Measurements from ENCODE around the gene DAB1. TPM values are rescaled to one million over a fixed set of nuclear protein-coding genes. Genes with fewer than 3 reads are reported as not detected.

The DAB1 gene
- polyA plus RNA-seq, 1 donor from 2014 or later, result 11.4 TPM

GRCh38 chr1:57138432-57139078 lies 285.3 kb downstream of the DAB1 start:
- Histone ChIP-seq H3K4me2 (ENCODE audit: low read length) (no peak overlapping the region), H3K9me3 (ENCODE audit: low read length) (no peaks in the 10 kb centered on the region), H3K27ac (ENCODE audit: low read length) (no peak overlapping the region), H2AFZ (ENCODE audit: low read depth, low read length) (no peak overlapping the region), H3F3A (ENCODE audit: insufficient read depth, low read length, poor library complexity, severe bottlenecking) (no peaks in the 10 kb centered on the region), H3K36me3 (ENCODE audit: insufficient read depth, low read length) (no peaks in the 10 kb centered on the region), H3K9ac (ENCODE audit: low read length) (no peak overlapping the region), H3K9me2 (ENCODE audit: insufficient read depth, low read length) (no peaks in the 10 kb centered on the region), H4K20me1 (ENCODE audit: insufficient read depth) (no peaks in the 10 kb centered on the region), H3K79me2 (replicated peaks; ENCODE audit: insufficient read depth, low read length) (no peaks in the 10 kb centered on the region), H3K4me3 (ENCODE audit: low read length) (no peak overlapping the region), H3K27me3 (ENCODE audit: insufficient read depth, low read depth, low read length) (no peaks in the 10 kb centered on the region)
- no peak for TF ChIP-seq SMC3 (conservative IDR thresholded peaks at IDR 0.05; ENCODE audit: poor library complexity)
- no peak for TF ChIP-seq EZH2 (IDR thresholded peaks at IDR 0.05; ENCODE audit: borderline replicate concordance, insufficient read depth, low read length, poor library complexity, severe bottlenecking)
- no peak for TF ChIP-seq POLR2AphosphoS5 (IDR thresholded peaks at IDR 0.05)
- no peak for TF ChIP-seq TAF1 (IDR thresholded peaks at IDR 0.05; ENCODE audit: low read depth)
- TF ChIP-seq MXI1 (conservative IDR thresholded peaks at IDR 0.05; ENCODE audit: poor library complexity, severe bottlenecking), result no peak
- TF ChIP-seq REST (IDR thresholded peaks at IDR 0.05; ENCODE audit: borderline replicate concordance), result no peak
- TF ChIP-seq EP300 (conservative IDR thresholded peaks at IDR 0.05; ENCODE audit: poor library complexity, severe bottlenecking), result no peak
- TF ChIP-seq CTCF (IDR thresholded peaks at IDR 0.05; ENCODE audit: poor library complexity, severe bottlenecking), result no peak
- TF ChIP-seq RAD21 (conservative IDR thresholded peaks at IDR 0.05), result no peak

- H3K4me3 ChIP-seq (ENCODE audit: low read length), result no peak overlapping the region
- H3K4me2 ChIP-seq (ENCODE audit: low read length), result no peak overlapping the region
- no peaks in the 10 kb centered on the region for H3K9me2 ChIP-seq (ENCODE audit: insufficient read depth, low read length)
- no peaks in the 10 kb centered on the region for H3K9me3 ChIP-seq (ENCODE audit: low read length)
- H3K9ac ChIP-seq (ENCODE audit: low read length), result no peak overlapping the region
- H3K79me2 ChIP-seq (replicated peaks; ENCODE audit: insufficient read depth, low read length), result no peaks in the 10 kb centered on the region
- no peaks in the 10 kb centered on the region for H3K36me3 ChIP-seq (ENCODE audit: insufficient read depth, low read length)
- TF ChIP-seq EZH2 (IDR thresholded peaks at IDR 0.05; ENCODE audit: borderline replicate concordance, insufficient read depth, low read length, poor library complexity, severe bottlenecking) (no peak), RAD21 (conservative IDR thresholded peaks at IDR 0.05) (no peak), REST (IDR thresholded peaks at IDR 0.05; ENCODE audit: borderline replicate concordance) (no peak), MXI1 (conservative IDR thresholded peaks at IDR 0.05; ENCODE audit: poor library complexity, severe bottlenecking) (no peak), EP300 (conservative IDR thresholded peaks at IDR 0.05; ENCODE audit: poor library complexity, severe bottlenecking) (no peak), POLR2AphosphoS5 (IDR thresholded peaks at IDR 0.05) (no peak), TAF1 (IDR thresholded peaks at IDR 0.05; ENCODE audit: low read depth) (no peak), CTCF (IDR thresholded peaks at IDR 0.05; ENCODE audit: poor library complexity, severe bottlenecking) (no peak), SMC3 (conservative IDR thresholded peaks at IDR 0.05; ENCODE audit: poor library complexity) (no peak)
- no peak overlapping the region for H3K27ac ChIP-seq (ENCODE audit: low read length)
- no peaks in the 10 kb centered on the region for H4K20me1 ChIP-seq (ENCODE audit: insufficient read depth)
- H2AFZ ChIP-seq (ENCODE audit: low read depth, low read length), result no peak overlapping the region
- no peaks in the 10 kb centered on the region for H3K27me3 ChIP-seq (ENCODE audit: insufficient read depth, low read depth, low read length)
- H3F3A ChIP-seq (ENCODE audit: insufficient read depth, low read length, poor library complexity, severe bottlenecking), result no peaks in the 10 kb centered on the region
These were observed 285.9 kb downstream of the DAB1 start for GRCh38 chr1:57137980-57138379.

Data from neural cell (in vitro differentiated cells).